ENCODE data around the gene XYLT1. TPM values are rescaled to one million over a fixed set of nuclear protein-coding genes. Genes with fewer than 3 reads are reported as not detected.
"Not testable (repeated sequence)": the region's sequence is repeated elsewhere in the genome, so short reads cannot be mapped to it uniquely, and the experiment has no call there.

The XYLT1 gene
- total and polyA plus RNA-seq, 2 of the 13 experiments (the other 11 are each of a cell fraction or from before 2014, with no cell fraction given) = not detected

DNA sequence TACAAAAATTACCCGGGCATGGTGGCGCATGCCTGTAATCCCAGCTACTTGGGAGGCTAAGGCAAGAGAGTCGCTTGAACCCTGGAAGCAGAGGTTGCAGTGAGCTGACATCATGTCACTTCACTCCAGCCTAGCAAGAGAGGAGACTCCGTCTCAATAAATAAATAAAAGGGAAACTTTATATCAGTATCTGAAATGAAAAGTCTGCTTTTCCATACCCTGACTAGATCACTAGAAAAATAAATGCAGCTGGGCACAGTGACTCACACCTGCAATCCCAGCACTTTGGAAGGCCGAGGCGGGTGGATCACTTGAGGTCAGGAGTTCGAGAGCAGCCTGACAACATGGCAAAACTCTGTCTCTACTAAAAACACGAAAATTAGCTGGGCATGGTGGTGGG lies 36.8 kb upstream of the XYLT1 start:
- H3K9ac ChIP-seq (ENCODE audit: insufficient read depth, low read depth, low read length); H3K27me3 ChIP-seq (ENCODE audit: control insufficient read depth in 1 of 2, insufficient read depth in 2 of 2, low read length in 2 of 2); BruUV-seq (replicated peaks); DNase-seq (ENCODE audit: low spot score); H3K4me3 ChIP-seq (replicated peaks in 1 of 3; ENCODE audit: insufficient read depth in 1 of 3, low read depth in 2 of 3, low read length in 3 of 3); H2AFZ ChIP-seq (ENCODE audit: low read length); H3K79me2 ChIP-seq (ENCODE audit: insufficient read depth, low read length); H3K4me1 ChIP-seq (ENCODE audit: insufficient read depth, low read length); H4K20me1 ChIP-seq (ENCODE audit: insufficient read depth, low read length); H3K4me2 ChIP-seq (ENCODE audit: low read depth, low read length); in situ Hi-C loops (cut with HindIII; ENCODE audit: extremely low pct_ligation_motif_present, low pct_unique_long_range_greater_than_20kb); FAIRE-seq; POLR2A ChIA-PET; ATAC-seq; H3K27ac ChIP-seq (ENCODE audit: extremely low read length, insufficient read depth, low read length); CTCF ChIA-PET (ENCODE audit: low intra/inter-chr PET ratio, low total read pairs); intact Hi-C loops (cut with micrococcal nuclease; ENCODE audit: unreplicated experiment); H3K36me3 ChIP-seq (replicated peaks in 1 of 2; ENCODE audit: control insufficient read depth in 1 of 2, insufficient read depth in 2 of 2, low read length in 2 of 2): not testable (repeated sequence)
- 39% methylated on average over 8 of the region's 8 CpGs for WGBS (ENCODE audit: low lambda C conversion rate)
- peaks cover 18% of the 10 kb centered on the region; the same call in 1 of the 2 replicates for H3K9me3 ChIP-seq (ENCODE audit: low read length)

- H3K27ac ChIP-seq (ENCODE audit: extremely low read length, insufficient read depth, low read length); POLR2A ChIA-PET; DNase-seq (ENCODE audit: low spot score); in situ Hi-C loops (cut with HindIII; ENCODE audit: extremely low pct_ligation_motif_present, low pct_unique_long_range_greater_than_20kb); FAIRE-seq; H3K27me3 ChIP-seq (ENCODE audit: control insufficient read depth in 1 of 2, insufficient read depth in 2 of 2, low read length in 2 of 2); H3K36me3 ChIP-seq (replicated peaks in 1 of 2; ENCODE audit: control insufficient read depth in 1 of 2, insufficient read depth in 2 of 2, low read length in 2 of 2); H3K4me3 ChIP-seq (replicated peaks in 1 of 3; ENCODE audit: insufficient read depth in 1 of 3, low read depth in 2 of 3, low read length in 3 of 3); H3K4me1 ChIP-seq (ENCODE audit: insufficient read depth, low read length); CTCF ChIA-PET (ENCODE audit: low intra/inter-chr PET ratio, low total read pairs); H3K9ac ChIP-seq (ENCODE audit: insufficient read depth, low read depth, low read length); H4K20me1 ChIP-seq (ENCODE audit: insufficient read depth, low read length); H3K4me2 ChIP-seq (ENCODE audit: low read depth, low read length); ATAC-seq; H3K79me2 ChIP-seq (ENCODE audit: insufficient read depth, low read length); intact Hi-C loops (cut with micrococcal nuclease; ENCODE audit: unreplicated experiment); BruUV-seq (replicated peaks); H2AFZ ChIP-seq (ENCODE audit: low read length): not testable (repeated sequence)
- peaks cover 18% of the 10 kb centered on the region; the same call in 1 of the 2 replicates for H3K9me3 ChIP-seq (ENCODE audit: low read length)
- WGBS (ENCODE audit: low lambda C conversion rate) = 80% methylated on average over 7 of the region's 26 CpGs
These were observed 35.1 kb upstream of the XYLT1 start for GRCh38 chr16:17505828-17506227.

DNA sequence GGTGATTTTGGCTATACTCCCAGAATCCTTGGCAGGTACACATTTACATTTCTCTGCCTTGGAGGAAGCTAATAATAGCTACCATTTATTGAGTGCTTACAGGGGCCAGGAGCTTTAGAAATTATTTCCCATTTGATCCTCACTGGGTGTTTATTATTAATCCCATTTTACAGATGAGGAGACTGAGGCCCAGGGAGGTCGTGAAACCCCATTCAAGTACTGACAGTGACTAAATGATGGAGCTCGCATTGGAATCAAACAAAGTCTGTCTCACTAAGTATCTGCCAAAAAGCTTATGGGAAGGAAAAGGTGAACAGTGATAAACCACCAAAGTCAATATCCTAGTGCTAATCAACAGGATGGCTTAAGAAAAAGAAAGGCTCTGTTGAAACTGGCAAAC lies 33.3 kb upstream of the XYLT1 start:
- Histone ChIP-seq H2AFZ (ENCODE audit: low read length) (no peak overlapping the region), H3K36me3 (replicated peaks in 1 of 2; ENCODE audit: control insufficient read depth in 1 of 2, insufficient read depth in 2 of 2, low read length in 2 of 2) (no peaks in the 10 kb centered on the region), H3K9ac (ENCODE audit: insufficient read depth, low read depth, low read length) (no peak overlapping the region), H3K27ac (ENCODE audit: extremely low read length, insufficient read depth, low read length) (no peak overlapping the region), H4K20me1 (ENCODE audit: insufficient read depth, low read length) (no peaks in the 10 kb centered on the region), H3K4me1 (ENCODE audit: insufficient read depth, low read length) (no peaks in the 10 kb centered on the region), H3K4me2 (ENCODE audit: low read depth, low read length) (no peak overlapping the region), H3K9me3 (ENCODE audit: low read length) (peaks cover 14% of the 10 kb centered on the region; the same call in 1 of the 2 replicates), H3K4me3 (replicated peaks in 1 of 3; ENCODE audit: insufficient read depth in 1 of 3, low read depth in 2 of 3, low read length in 3 of 3) (no peak overlapping the region), H3K27me3 (ENCODE audit: control insufficient read depth in 1 of 2, insufficient read depth in 2 of 2, low read length in 2 of 2) (peaks cover 0 to 4% of the 10 kb centered on the region in 2 experiments; a peak in 1 of 5 replicates), H3K79me2 (ENCODE audit: insufficient read depth, low read length) (no peaks in the 10 kb centered on the region)
- intact Hi-C loops (cut with micrococcal nuclease; ENCODE audit: unreplicated experiment) (no loop called here), in situ Hi-C loops (cut with HindIII; ENCODE audit: extremely low pct_ligation_motif_present, low pct_unique_long_range_greater_than_20kb) (no loop called here)
- TF ChIP-seq ZNF629 (CRISPR knock-in tag; conservative IDR thresholded peaks at IDR 0.05) = peak; percentile 53; the same call in 1 of the 2 replicates
- no peak for TF ChIP-seq KDM5B (CRISPR knock-in tag; IDR thresholded peaks at IDR 0.05; ENCODE audit: borderline replicate concordance)
- ChIA-PET POLR2A (no interaction called here), CTCF (ENCODE audit: low intra/inter-chr PET ratio, low total read pairs) (no interaction called here)
- 6% methylated on average over 2 of the region's 2 CpGs for WGBS (ENCODE audit: low lambda C conversion rate)
- FAIRE-seq (no peak), ATAC-seq (no peak), DNase-seq (ENCODE audit: low spot score) (no peak)
- BruUV-seq (replicated peaks) = no TSS peak

Measured in HepG2 (cell line).